GM23338 (cell line): ENCODE results near the gene TUBD1. TPM values are rescaled to one million over a fixed set of nuclear protein-coding genes. Genes with fewer than 3 reads are reported as not detected.

Experiments
- ATAC-seq: fragments of 200-7000 bp; cut with Tn5 transposase; 3 replicates; pipeline ENCODE4 v1.9.1; 2020
- DNase-seq: peaks from one replicate; pipeline ENCODE4 v3.0.0-alpha.2; 2015; ENCODE audit warnings: low spot score
- H2AFZ ChIP-seq: fragments of 200-600 bp; sonication (generic); 2 replicates; pipeline ENCODE4 v1.8.0; 2016; ENCODE audit warnings: antibody characterized with exemption, mild to moderate bottlenecking, moderate library complexity
- H3F3A ChIP-seq: fragments of 200-600 bp; sonication (generic); replicated peaks from 2 replicates; pipeline ENCODE4 v1.8.0; 2017; ENCODE audit warnings: antibody characterized with exemption, mixed run types, low read depth
- H3K27ac ChIP-seq: fragments of 200-600 bp; sonication (generic); 2 replicates; pipeline ENCODE4 v1.6.1; 2016; ENCODE audit warnings: low read depth
- H3K27me3 ChIP-seq: fragments of 200-600 bp; sonication (generic); 2 replicates; pipeline ENCODE4 v1.8.0; 2016; ENCODE audit warnings: mild to moderate bottlenecking, mixed run types, moderate library complexity; ENCODE audit not compliant: insufficient read depth
- H3K36me3 ChIP-seq: fragments of 200-600 bp; sonication (generic); 2 replicates; pipeline ENCODE4 v1.8.0; 2016; ENCODE audit warnings: mild to moderate bottlenecking; ENCODE audit not compliant: insufficient read depth
- H3K4me1 ChIP-seq: fragments of 200-600 bp; sonication (generic); 2 replicates; pipeline ENCODE4 v1.8.0; 2016; ENCODE audit warnings: mild to moderate bottlenecking, moderate library complexity; ENCODE audit not compliant: insufficient read depth
- H3K4me2 ChIP-seq: fragments of 200-600 bp; sonication (generic); 2 replicates; pipeline ENCODE4 v1.7.1; 2017; ENCODE audit warnings: mixed run types
- H3K4me3 ChIP-seq: fragments of 200-600 bp; sonication (generic); 2 replicates; pipeline ENCODE4 v1.6.1; 2016; ENCODE audit warnings: mixed run types
- H3K79me2 ChIP-seq: fragments of 200-600 bp; sonication (generic); replicated peaks from 2 replicates; pipeline ENCODE4 v1.8.0; 2017; ENCODE audit warnings: mild to moderate bottlenecking; ENCODE audit not compliant: insufficient read depth
- H3K9me2 ChIP-seq: fragments of 200-600 bp; sonication (generic); 2 replicates; pipeline ENCODE4 v1.8.0; 2017; ENCODE audit not compliant: insufficient read depth
- H4K20me1 ChIP-seq: fragments of 200-600 bp; sonication (generic); replicated peaks from 2 replicates; pipeline ENCODE4 v1.8.0; 2017; ENCODE audit warnings: mild to moderate bottlenecking; ENCODE audit not compliant: insufficient read depth
- H3K27ac Mint-ChIP-seq: 2 replicates; pipeline ENCODE4 v1.8.0; 2020; ENCODE audit warnings: inconsistent platforms, mild to moderate bottlenecking, moderate library complexity, mixed read lengths
- H3K27me3 Mint-ChIP-seq: 3 replicates; pipeline ENCODE4 v1.8.0; 2022; ENCODE audit warnings: low read depth, mild to moderate bottlenecking, moderate library complexity, mixed read lengths, inconsistent platforms; ENCODE audit not compliant: insufficient read depth, poor library complexity
- H3K36me3 Mint-ChIP-seq: 3 replicates; pipeline ENCODE4 v1.8.0; 2021; ENCODE audit warnings: low read depth, mild to moderate bottlenecking, inconsistent platforms, moderate library complexity, mixed read lengths
- H3K4me1 Mint-ChIP-seq: 3 replicates; pipeline ENCODE4 v1.8.0; 2020; ENCODE audit warnings: mild to moderate bottlenecking, inconsistent platforms, mixed read lengths
- H3K4me3 Mint-ChIP-seq: 3 replicates; pipeline ENCODE4 v1.8.0; 2021; ENCODE audit warnings: moderate library complexity, mild to moderate bottlenecking, inconsistent platforms, mixed read lengths
- H3K9me3 Mint-ChIP-seq: 3 replicates; pipeline ENCODE4 v1.8.0; 2020; ENCODE audit warnings: moderate library complexity, mild to moderate bottlenecking, inconsistent platforms, mixed read lengths
- CREB1 ChIP-seq: fragments of 250-450 bp; sonication (Bioruptor Pico); IDR thresholded peaks from 2 replicates; pipeline ENCODE4 v1.5.0; 2020; ENCODE audit warnings: low read depth, mild to moderate bottlenecking, moderate library complexity
- EZH2 ChIP-seq: fragments of 200-600 bp; sonication (generic); IDR thresholded peaks from one replicate; pipeline ENCODE4 v1.8.0; 2017; ENCODE audit warnings: antibody characterized with exemption, mild to moderate bottlenecking, low read depth; ENCODE audit not compliant: unreplicated experiment
- EZH2phosphoT487 ChIP-seq: fragments of 200-600 bp; sonication (generic); IDR thresholded peaks from one replicate; pipeline ENCODE4 v1.8.1; 2018; ENCODE audit warnings: antibody characterized with exemption; ENCODE audit not compliant: unreplicated experiment
- NANOG ChIP-seq: IDR thresholded peaks from 2 replicates; pipeline ENCODE4 v1.6.1; 2016; ENCODE audit warnings: antibody characterized with exemption, borderline replicate concordance
- POLR2AphosphoS5 ChIP-seq: IDR thresholded peaks from 2 replicates; pipeline ENCODE4 v1.6.1; 2016; ENCODE audit warnings: antibody characterized with exemption, low read depth
- STAT1 ChIP-seq: IDR thresholded peaks from one replicate; pipeline ENCODE4 v1.6.1; 2016; ENCODE audit warnings: antibody characterized with exemption; ENCODE audit not compliant: unreplicated experiment
- ZNF114 ChIP-seq: fragments of 250-450 bp; sonication (Bioruptor Pico); IDR thresholded peaks from 2 replicates; pipeline ENCODE4 v1.5.0; 2020; ENCODE audit warnings: mild to moderate bottlenecking, moderate library complexity
- ZNF331 ChIP-seq: fragments of 250-450 bp; sonication (Bioruptor Pico); IDR thresholded peaks from 2 replicates; pipeline ENCODE4 v1.5.0; 2020; ENCODE audit warnings: low read depth, mild to moderate bottlenecking, moderate library complexity
- polyA plus RNA-seq: library from polyadenylated mRNA; unstranded; fragments of >200 nt; fragmentation: Nextera tagmentation; extraction: Ambion mirVana; gene quantifications from 2 replicates; pipeline ENCODE4 v1.2.1, GENCODE V29; 2016
- total RNA-seq: library from RNA; depleted of rRNA; stranded (reverse); fragments of >200 nt; shearing (Covaris generic); gene quantifications from 2 replicates; pipeline ENCODE4 v1.2.3, GENCODE V29; 2014
- TF ChIP-seq, protein P1 (sequence below): IDR thresholded peaks from 2 replicates; pipeline ENCODE4 v1.6.1; 2016; ENCODE audit warnings: antibody characterized with exemption
- TF ChIP-seq, protein P2 (sequence below): fragments of 250-450 bp; sonication (Bioruptor Pico); IDR thresholded peaks from 2 replicates; pipeline ENCODE4 v1.5.0; 2020; ENCODE audit warnings: mild to moderate bottlenecking, moderate library complexity
- TF ChIP-seq, protein P3 (sequence below): IDR thresholded peaks from one replicate; pipeline ENCODE4 v1.6.1; 2018; ENCODE audit warnings: antibody characterized with exemption; ENCODE audit not compliant: unreplicated experiment

Gene TUBD1
- total and polyA plus RNA-seq, 2 experiments from 2014 or later: 11.6 to 13.8 TPM

DNA sequence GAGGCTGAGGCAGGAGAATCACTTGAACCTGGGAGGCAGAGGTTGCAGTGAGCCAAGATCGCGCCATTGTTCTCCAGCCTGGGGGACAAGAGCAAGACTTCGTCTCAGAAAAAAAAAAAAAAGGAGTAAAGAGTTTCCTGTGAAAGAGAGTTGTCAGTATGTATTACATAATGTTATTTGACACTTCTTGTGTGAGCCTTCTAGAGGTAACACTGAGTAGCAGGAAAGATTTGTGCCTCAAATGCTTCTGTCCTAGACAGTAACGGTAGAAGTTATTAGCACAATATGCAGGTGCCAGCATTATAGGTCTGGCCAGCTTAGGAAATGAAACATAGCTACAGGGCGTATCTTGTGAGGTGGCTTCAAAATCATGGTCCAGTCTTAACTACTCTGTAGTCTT is 6.4 kb upstream of the TUBD1 start:
- peaks cover 2% of the 10 kb centered on the region; the same call in 1 of the 2 replicates for H3K4me1 ChIP-seq
- Mint-ChIP-seq H3K4me3 (no peak overlapping the region), H3K27ac (no peak overlapping the region), H3K9me3 (no peaks in the 10 kb centered on the region), H3K4me1 (0 out of 3 replicates have a peak, but pooled peaks cover 4% of the 10 kb centered on the region), H3K36me3 (no peaks in the 10 kb centered on the region), H3K27me3 (peaks cover 4% of the 10 kb centered on the region)
- no peak for ATAC-seq
- no peak overlapping the region for H3K27ac ChIP-seq
- TF ChIP-seq, protein P1, sequence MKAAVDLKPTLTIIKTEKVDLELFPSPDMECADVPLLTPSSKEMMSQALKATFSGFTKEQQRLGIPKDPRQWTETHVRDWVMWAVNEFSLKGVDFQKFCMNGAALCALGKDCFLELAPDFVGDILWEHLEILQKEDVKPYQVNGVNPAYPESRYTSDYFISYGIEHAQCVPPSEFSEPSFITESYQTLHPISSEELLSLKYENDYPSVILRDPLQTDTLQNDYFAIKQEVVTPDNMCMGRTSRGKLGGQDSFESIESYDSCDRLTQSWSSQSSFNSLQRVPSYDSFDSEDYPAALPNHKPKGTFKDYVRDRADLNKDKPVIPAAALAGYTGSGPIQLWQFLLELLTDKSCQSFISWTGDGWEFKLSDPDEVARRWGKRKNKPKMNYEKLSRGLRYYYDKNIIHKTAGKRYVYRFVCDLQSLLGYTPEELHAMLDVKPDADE: no peak
- TF ChIP-seq, protein P2, sequence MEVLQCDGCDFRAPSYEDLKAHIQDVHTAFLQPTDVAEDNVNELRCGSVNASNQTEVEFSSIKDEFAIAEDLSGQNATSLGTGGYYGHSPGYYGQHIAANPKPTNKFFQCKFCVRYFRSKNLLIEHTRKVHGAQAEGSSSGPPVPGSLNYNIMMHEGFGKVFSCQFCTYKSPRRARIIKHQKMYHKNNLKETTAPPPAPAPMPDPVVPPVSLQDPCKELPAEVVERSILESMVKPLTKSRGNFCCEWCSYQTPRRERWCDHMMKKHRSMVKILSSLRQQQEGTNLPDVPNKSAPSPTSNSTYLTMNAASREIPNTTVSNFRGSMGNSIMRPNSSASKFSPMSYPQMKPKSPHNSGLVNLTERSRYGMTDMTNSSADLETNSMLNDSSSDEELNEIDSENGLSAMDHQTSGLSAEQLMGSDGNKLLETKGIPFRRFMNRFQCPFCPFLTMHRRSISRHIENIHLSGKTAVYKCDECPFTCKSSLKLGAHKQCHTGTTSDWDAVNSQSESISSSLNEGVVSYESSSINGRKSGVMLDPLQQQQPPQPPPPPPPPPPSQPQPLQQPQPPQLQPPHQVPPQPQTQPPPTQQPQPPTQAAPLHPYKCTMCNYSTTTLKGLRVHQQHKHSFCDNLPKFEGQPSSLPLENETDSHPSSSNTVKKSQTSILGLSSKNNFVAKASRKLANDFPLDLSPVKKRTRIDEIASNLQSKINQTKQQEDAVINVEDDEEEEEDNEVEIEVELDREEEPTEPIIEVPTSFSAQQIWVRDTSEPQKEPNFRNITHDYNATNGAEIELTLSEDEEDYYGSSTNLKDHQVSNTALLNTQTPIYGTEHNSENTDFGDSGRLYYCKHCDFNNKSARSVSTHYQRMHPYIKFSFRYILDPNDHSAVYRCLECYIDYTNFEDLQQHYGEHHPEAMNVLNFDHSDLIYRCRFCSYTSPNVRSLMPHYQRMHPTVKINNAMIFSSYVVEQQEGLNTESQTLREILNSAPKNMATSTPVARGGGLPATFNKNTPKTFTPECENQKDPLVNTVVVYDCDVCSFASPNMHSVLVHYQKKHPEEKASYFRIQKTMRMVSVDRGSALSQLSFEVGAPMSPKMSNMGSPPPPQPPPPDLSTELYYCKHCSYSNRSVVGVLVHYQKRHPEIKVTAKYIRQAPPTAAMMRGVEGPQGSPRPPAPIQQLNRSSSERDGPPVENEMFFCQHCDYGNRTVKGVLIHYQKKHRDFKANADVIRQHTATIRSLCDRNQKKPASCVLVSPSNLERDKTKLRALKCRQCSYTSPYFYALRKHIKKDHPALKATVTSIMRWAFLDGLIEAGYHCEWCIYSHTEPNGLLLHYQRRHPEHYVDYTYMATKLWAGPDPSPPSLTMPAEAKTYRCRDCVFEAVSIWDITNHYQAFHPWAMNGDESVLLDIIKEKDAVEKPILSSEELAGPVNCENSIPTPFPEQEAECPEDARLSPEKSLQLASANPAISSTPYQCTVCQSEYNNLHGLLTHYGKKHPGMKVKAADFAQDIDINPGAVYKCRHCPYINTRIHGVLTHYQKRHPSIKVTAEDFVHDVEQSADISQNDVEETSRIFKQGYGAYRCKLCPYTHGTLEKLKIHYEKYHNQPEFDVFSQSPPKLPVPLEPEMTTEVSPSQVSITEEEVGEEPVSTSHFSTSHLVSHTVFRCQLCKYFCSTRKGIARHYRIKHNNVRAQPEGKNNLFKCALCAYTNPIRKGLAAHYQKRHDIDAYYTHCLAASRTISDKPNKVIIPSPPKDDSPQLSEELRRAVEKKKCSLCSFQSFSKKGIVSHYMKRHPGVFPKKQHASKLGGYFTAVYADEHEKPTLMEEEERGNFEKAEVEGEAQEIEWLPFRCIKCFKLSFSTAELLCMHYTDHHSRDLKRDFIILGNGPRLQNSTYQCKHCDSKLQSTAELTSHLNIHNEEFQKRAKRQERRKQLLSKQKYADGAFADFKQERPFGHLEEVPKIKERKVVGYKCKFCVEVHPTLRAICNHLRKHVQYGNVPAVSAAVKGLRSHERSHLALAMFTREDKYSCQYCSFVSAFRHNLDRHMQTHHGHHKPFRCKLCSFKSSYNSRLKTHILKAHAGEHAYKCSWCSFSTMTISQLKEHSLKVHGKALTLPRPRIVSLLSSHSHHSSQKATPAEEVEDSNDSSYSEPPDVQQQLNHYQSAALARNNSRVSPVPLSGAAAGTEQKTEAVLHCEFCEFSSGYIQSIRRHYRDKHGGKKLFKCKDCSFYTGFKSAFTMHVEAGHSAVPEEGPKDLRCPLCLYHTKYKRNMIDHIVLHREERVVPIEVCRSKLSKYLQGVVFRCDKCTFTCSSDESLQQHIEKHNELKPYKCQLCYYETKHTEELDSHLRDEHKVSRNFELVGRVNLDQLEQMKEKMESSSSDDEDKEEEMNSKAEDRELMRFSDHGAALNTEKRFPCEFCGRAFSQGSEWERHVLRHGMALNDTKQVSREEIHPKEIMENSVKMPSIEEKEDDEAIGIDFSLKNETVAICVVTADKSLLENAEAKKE (CRISPR knock-in tag): no peak
- TF ChIP-seq ZNF114 (CRISPR knock-in tag) (no peak), NANOG (no peak), STAT1 (no peak), EZH2 (no peak), CREB1 (CRISPR knock-in tag) (no peak), ZNF331 (no peak), EZH2phosphoT487 (no peak), POLR2AphosphoS5 (no peak)
- TF ChIP-seq, protein P3, sequence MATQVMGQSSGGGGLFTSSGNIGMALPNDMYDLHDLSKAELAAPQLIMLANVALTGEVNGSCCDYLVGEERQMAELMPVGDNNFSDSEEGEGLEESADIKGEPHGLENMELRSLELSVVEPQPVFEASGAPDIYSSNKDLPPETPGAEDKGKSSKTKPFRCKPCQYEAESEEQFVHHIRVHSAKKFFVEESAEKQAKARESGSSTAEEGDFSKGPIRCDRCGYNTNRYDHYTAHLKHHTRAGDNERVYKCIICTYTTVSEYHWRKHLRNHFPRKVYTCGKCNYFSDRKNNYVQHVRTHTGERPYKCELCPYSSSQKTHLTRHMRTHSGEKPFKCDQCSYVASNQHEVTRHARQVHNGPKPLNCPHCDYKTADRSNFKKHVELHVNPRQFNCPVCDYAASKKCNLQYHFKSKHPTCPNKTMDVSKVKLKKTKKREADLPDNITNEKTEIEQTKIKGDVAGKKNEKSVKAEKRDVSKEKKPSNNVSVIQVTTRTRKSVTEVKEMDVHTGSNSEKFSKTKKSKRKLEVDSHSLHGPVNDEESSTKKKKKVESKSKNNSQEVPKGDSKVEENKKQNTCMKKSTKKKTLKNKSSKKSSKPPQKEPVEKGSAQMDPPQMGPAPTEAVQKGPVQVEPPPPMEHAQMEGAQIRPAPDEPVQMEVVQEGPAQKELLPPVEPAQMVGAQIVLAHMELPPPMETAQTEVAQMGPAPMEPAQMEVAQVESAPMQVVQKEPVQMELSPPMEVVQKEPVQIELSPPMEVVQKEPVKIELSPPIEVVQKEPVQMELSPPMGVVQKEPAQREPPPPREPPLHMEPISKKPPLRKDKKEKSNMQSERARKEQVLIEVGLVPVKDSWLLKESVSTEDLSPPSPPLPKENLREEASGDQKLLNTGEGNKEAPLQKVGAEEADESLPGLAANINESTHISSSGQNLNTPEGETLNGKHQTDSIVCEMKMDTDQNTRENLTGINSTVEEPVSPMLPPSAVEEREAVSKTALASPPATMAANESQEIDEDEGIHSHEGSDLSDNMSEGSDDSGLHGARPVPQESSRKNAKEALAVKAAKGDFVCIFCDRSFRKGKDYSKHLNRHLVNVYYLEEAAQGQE: no peak
- H3K4me3 ChIP-seq: no peak overlapping the region
- H3F3A ChIP-seq: no peaks in the 10 kb centered on the region
- no peaks in the 10 kb centered on the region for H3K27me3 ChIP-seq
- peaks cover 86% of the 10 kb centered on the region for H3K79me2 ChIP-seq
- no peak overlapping the region for H3K4me2 ChIP-seq
- no peaks in the 10 kb centered on the region for H3K36me3 ChIP-seq
- peaks cover 16% of the 10 kb centered on the region; the same call in 1 of the 2 replicates for H4K20me1 ChIP-seq
- no peak for DNase-seq
- H3K9me2 ChIP-seq: no peaks in the 10 kb centered on the region
- H2AFZ ChIP-seq: no peak overlapping the region
